Fibroblast of skin of right biceps (primary cell): ENCODE data around the gene C9orf43.
A peak's percentile ranks its signal among the peaks of the same experiment; 100 is the strongest.
"Not testable (repeated sequence)": the region's sequence is repeated elsewhere in the genome, so short reads cannot be mapped to it uniquely, and the experiment has no call there.

Experiments used
- DNase-seq: peaks from one replicate; pipeline ENCODE4 v3.0.0-alpha.2; 2013

C9orf43 gene

GRCh38 chr9:113381909-113382411 is 28.6 kb upstream of the C9orf43 start:
- no peak for DNase-seq

- no peak for DNase-seq
These were observed 23.8 kb upstream of the C9orf43 start for GRCh38 chr9:113386571-113387393.

- DNase-seq, result no peak
These were observed 22.9 kb upstream of the C9orf43 start for GRCh38 chr9:113387560-113388230.

- no peak for DNase-seq
These were observed 21.7 kb upstream of the C9orf43 start for GRCh38 chr9:113388833-113389232.

- DNase-seq, result no peak
These were observed 21.1 kb upstream of the C9orf43 start for GRCh38 chr9:113389451-113389850.

GRCh38 chr9:113390192-113390960 is 20.2 kb upstream of the C9orf43 start:
- DNase-seq, result no peak

GRCh38 chr9:113391917-113392316 is 18.6 kb upstream of the C9orf43 start:
- no peak for DNase-seq

GRCh38 chr9:113393281-113393680 is 17.3 kb upstream of the C9orf43 start:
- DNase-seq, result no peak

GRCh38 chr9:113395000-113395861 is 15.3 kb upstream of the C9orf43 start:
- DNase-seq, result no peak

- DNase-seq, result no peak
These were observed 13.3 kb upstream of the C9orf43 start for GRCh38 chr9:113397203-113397631.

GRCh38 chr9:113398796-113399195 is 11.8 kb upstream of the C9orf43 start:
- no peak for DNase-seq

GRCh38 chr9:113399646-113400200 is 10.8 kb upstream of the C9orf43 start:
- no peak for DNase-seq

GRCh38 chr9:113401027-113401792 is 9.3 kb upstream of the C9orf43 start, which contains the start of gene ALAD:
TSS of gene ALAD (minus strand) at chr9:113401284. CDS start at chr9:113393559, 7,725 bp downstream.
- peak; percentile 98 for DNase-seq

GRCh38 chr9:113403646-113404045 is 6.9 kb upstream of the C9orf43 start:
- DNase-seq, result no peak

GRCh38 chr9:113406353-113406752 is 4.2 kb upstream of the C9orf43 start:
- DNase-seq, result not testable (repeated sequence)

- DNase-seq, result peak; percentile 59
These were observed 3.6 kb upstream of the C9orf43 start for GRCh38 chr9:113406873-113407511.

- no peak for DNase-seq
These were observed 1.1 kb upstream of the C9orf43 start for GRCh38 chr9:113409481-113409880.

GRCh38 chr9:113409883-113410206 is 702 bp upstream of the C9orf43 start:
- no peak for DNase-seq

GRCh38 chr9:113416149-113416721 is 5.7 kb downstream of the C9orf43 start:
- DNase-seq, result no peak

GRCh38 chr9:113417370-113417769 is 6.8 kb downstream of the C9orf43 start:
- DNase-seq, result no peak
